Tibial artery (tissue), 4 donors: ENCODE measurements around the gene ZNF469.

Experiments used
- DNase-seq, 2 donors: peaks; one replicate each; pipeline ENCODE4 v3.0.0-alpha.2; 2019
- H3K27ac ChIP-seq, 2 donors: fragments of 200-600 bp; sonication (generic) in 1 of 2; 1 replicate in 1 of 2; 2 replicates in 1 of 2; pipeline ENCODE4 v1.5.1; 2018 to 2019; ENCODE audit warnings: mild to moderate bottlenecking in 1 of 2
- H3K27me3 ChIP-seq, 2 donors: fragments of 200-600 bp; sonication (generic) in 1 of 2; one replicate each; pipeline versions ENCODE4 v1.5.1 to v1.6.0; 2016 to 2019
- H3K36me3 ChIP-seq, 3 donors: fragments of 200-600 bp; sonication (generic) in 2 of 3; one replicate each; pipeline ENCODE4 v1.5.1; 2016 to 2019; ENCODE audit warnings: mild to moderate bottlenecking in 2 of 3
- H3K4me1 ChIP-seq, 4 donors: fragments of 200-600 bp; sonication (generic) in 2 of 4; 1 replicate in 3 of 4; 2 replicates in 1 of 4; pipeline ENCODE4 v1.5.1; 2016 to 2019
- H3K4me3 ChIP-seq, 2 donors: fragments of 200-600 bp; sonication (generic) in 1 of 2; 1 replicate in 1 of 2; 2 replicates in 1 of 2; pipeline ENCODE4 v1.5.1; 2018 to 2019; ENCODE audit warnings: mild to moderate bottlenecking in 2 of 2
- H3K9me3 ChIP-seq, 3 donors: fragments of 200-600 bp; sonication (generic) in 1 of 3; one replicate each; pipeline ENCODE4 v1.5.1; 2016 to 2019
- CTCF ChIP-seq, 2 experiments: fragments of 200-600 bp in 1 of 2; fragments of 450-650 bp in 1 of 2; IDR thresholded peaks; one replicate each; pipeline ENCODE4 v1.5.1; 2017 to 2019; ENCODE audit warnings: antibody characterized with exemption in 2 of 2, mild to moderate bottlenecking in 1 of 2, moderate library complexity in 1 of 2
- intact Hi-C: fragments of 100-400 bp; cut with DNase I; formaldehyde crosslinking; loops from one replicate; pipeline ENCODE4 v1.15.0; 2023; ENCODE audit warnings: low total_unique reads

The ZNF469 gene

GRCh38 chr16:88384222-88385111 lies 1.7 kb downstream of the ZNF469 start:
- TF ChIP-seq CTCF (IDR thresholded peaks at IDR 0.05) = no peak
- peak overlapping the region in 1 of 2 donors; percentile 7 for H3K27ac ChIP-seq
- H3K4me3 ChIP-seq = peak overlapping the region; percentile 44 to 59
- H3K36me3 ChIP-seq = no peaks in the 10 kb centered on the region
- intact Hi-C loops = no loop called here
- peak in 1 of 2 donors; percentile 61 for DNase-seq
- H3K4me1 ChIP-seq = peaks cover 0 to 44% (median 29%) of the 10 kb centered on the region in 4 donors
- no peaks in the 10 kb centered on the region for H3K9me3 ChIP-seq
- peaks cover 0 to 17% of the 10 kb centered on the region in 2 donors for H3K27me3 ChIP-seq

- Histone ChIP-seq H3K27me3 (peaks cover 0 to 17% of the 10 kb centered on the region in 2 donors), H3K27ac (no peak overlapping the region), H3K36me3 (no peaks in the 10 kb centered on the region), H3K4me3 (no peak overlapping the region), H3K9me3 (no peaks in the 10 kb centered on the region), H3K4me1 (peaks cover 0 to 44% (median 30%) of the 10 kb centered on the region in 4 donors)
- intact Hi-C loops = no loop called here
- DNase-seq = no peak
- TF ChIP-seq CTCF (IDR thresholded peaks at IDR 0.05) = no peak
Measured at GRCh38 chr16:88385112-88385594, 2.4 kb downstream of the ZNF469 start.

GRCh38 chr16:88385831-88386815 lies 3.4 kb downstream of the ZNF469 start:
- peaks cover 0 to 17% of the 10 kb centered on the region in 2 donors for H3K27me3 ChIP-seq

GRCh38 chr16:88387180-88387765 lies 4.5 kb downstream of the ZNF469 start:
- H3K4me1 ChIP-seq = peaks cover 0 to 48% (median 31%) of the 10 kb centered on the region in 4 donors
- no peaks in the 10 kb centered on the region for H3K36me3 ChIP-seq
- intact Hi-C loops = no loop called here
- no peak overlapping the region for H3K4me3 ChIP-seq
- H3K9me3 ChIP-seq = no peaks in the 10 kb centered on the region
- no peak for TF ChIP-seq CTCF (IDR thresholded peaks at IDR 0.05)
- no peak for DNase-seq
- peak overlapping the region; percentile 61 to 68 for H3K27ac ChIP-seq
- peaks cover 0 to 17% of the 10 kb centered on the region in 2 donors for H3K27me3 ChIP-seq

More at GRCh38 chr16:88385831-88386815, 3.4 kb downstream of the ZNF469 start:
- Histone ChIP-seq H3K4me3 (no peak overlapping the region), H3K9me3 (no peaks in the 10 kb centered on the region), H3K36me3 (no peaks in the 10 kb centered on the region), H3K27ac (no peak overlapping the region), H3K4me1 (peaks cover 0 to 44% (median 30%) of the 10 kb centered on the region in 4 donors)
- intact Hi-C loops = no loop called here
- no peak for DNase-seq
- no peak for TF ChIP-seq CTCF (IDR thresholded peaks at IDR 0.05)
